Measurements from ENCODE around the gene CCDC70. TPM values are rescaled to one million over a fixed set of nuclear protein-coding genes. Genes with fewer than 3 reads are reported as not detected.
"Not testable (repeated sequence)": the region's sequence is repeated elsewhere in the genome, so short reads cannot be mapped to it uniquely, and the experiment has no call there.

CCDC70 gene
- polyA plus RNA-seq, 12 donors, result not detected

DNA sequence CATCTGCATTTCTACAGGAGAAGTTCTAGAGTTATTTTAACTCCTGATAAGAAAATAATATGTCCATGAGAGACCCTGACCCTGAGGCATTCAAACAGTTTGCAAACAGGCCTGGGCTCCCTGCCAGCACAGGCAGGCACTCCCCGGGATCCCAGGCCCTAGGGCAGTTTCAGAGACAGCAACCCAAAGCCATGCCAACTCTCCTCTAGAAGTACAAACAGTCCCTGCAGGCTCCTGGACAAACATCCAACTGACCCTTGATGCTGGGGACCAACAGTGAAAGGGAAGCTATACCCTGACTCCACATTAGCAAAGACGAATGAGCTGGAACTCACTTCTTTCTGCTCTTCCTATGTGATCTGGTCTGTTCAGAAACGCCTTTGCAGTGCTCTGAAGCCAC lies 44.8 kb downstream of the CCDC70 start:
- no peak for DNase-seq

DNA sequence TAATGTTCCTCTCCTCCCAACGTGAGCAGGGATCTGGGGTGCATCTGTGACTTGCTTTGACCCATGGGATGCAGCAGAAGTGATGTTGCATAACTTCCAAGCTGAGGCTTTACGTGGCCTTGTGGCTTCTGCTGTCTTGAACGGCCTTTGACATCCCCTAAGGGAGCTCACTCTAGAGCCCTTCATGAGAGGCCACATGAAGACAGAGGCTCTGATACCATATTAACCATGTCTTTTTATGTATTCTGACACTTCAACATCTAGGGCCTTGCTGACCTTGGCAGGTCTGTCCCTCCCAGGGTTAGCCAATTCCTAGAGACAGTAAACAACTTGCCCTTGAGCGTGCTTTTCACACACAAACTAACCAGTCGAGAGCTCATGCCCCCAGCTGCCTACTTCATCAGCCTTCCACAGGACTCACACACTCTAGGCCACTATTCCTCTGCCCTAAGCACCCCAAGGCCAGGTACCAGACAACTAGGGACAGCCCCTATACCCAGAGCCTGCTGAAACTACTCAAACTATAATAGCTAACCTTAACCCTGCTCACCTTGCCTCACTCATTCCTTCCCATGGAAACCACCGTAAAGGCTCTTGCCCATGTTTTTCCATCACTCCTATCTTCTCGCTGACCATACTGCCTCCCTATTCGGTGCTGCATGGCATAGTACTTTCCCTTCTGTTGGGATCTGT lies 45.4 kb downstream of the CCDC70 start:
- no peak for DNase-seq

DNA sequence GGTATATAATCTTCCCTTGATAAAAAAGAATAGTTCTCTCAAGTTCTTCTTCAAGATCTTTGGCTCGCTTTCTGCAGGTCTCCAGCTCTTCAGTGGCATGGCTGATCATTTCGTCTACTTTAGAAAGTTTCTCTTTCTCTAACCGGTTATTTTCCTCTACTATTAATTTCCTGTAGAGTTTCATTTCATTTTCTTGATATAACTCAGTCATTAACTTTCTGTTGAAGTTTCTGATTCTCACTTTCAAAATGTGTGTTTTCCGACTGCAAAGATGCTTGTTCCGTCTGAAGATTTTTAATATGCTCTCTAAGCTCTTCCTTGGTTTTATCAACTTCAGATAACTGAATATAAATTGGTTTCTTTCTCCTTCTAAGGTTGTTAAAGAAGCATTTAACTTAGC lies 47.5 kb downstream of the CCDC70 start:
- not testable (repeated sequence) for DNase-seq

DNA sequence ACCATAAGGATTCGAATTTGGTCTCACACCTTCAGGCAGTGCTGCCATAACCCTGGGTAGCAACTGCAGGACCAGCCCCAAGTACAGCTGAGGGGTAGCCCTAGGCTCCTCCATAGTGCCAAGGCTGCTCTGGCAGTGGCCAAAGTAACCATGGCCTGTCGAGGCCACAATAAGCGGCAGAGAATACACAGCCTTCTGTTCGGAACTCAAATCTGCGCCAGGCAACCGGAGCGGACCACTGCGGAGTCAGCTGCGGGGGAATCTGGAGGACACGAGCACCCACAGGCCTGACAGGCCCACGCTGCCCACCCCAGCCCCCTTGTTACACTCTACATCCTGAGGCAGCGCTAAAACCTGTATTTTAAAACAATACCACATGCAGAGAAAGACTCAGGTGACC lies 48.7 kb downstream of the CCDC70 start:
- no peak for DNase-seq

DNA sequence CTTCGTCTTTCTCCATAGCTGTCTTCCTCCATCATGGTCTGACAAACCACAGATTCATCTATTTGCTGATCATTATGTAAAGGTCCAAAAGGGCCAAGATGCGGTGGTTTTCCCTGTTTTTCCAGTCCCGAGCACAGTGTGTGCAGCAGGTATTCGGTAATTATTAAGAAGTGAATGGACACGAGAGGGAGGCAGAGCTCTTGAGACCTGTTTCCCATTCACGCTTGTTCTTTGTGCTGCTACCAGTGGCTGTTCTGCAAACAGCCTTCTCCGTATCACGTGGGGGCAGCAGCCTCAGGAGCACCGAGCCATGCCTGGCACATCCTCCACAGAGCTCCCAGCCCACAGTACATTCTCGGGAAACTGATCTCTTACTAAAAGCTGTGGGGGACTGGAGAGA lies 50.3 kb downstream of the CCDC70 start:
- no peak for DNase-seq

DNA sequence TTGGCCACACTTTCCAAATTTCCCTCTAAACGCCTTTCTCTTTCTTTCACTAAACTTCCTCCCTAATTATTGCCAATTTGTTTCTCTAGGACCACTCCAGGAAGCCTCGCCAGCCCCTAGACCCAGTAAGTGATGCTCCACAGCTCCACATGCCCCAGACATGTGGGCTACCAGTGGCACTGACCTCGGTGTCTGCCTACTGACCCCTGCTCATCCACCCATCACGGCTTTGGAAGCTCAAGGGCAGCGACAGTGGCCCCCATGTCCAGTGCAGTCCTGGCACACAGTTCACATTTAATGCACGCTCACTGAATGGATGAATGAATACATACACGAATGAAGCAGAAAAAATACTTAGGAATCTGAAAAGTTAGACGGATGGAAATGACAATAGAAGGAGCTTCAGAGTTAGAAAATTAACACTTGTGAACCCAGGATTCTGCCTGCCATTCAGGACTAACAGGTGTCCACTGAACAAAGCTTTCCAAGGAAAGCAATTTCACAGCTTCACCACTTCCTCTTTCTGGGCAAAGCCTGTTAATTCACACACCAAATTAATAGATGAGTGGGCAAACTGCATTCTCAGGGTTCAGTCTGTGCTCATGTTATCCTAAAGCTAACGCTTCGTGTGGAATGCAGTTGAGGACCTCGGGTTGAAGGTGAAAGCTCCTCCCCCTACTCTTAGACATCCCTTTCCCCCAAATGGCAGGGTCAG lies 50.9 kb downstream of the CCDC70 start:
- DNase-seq, result no peak

DNA sequence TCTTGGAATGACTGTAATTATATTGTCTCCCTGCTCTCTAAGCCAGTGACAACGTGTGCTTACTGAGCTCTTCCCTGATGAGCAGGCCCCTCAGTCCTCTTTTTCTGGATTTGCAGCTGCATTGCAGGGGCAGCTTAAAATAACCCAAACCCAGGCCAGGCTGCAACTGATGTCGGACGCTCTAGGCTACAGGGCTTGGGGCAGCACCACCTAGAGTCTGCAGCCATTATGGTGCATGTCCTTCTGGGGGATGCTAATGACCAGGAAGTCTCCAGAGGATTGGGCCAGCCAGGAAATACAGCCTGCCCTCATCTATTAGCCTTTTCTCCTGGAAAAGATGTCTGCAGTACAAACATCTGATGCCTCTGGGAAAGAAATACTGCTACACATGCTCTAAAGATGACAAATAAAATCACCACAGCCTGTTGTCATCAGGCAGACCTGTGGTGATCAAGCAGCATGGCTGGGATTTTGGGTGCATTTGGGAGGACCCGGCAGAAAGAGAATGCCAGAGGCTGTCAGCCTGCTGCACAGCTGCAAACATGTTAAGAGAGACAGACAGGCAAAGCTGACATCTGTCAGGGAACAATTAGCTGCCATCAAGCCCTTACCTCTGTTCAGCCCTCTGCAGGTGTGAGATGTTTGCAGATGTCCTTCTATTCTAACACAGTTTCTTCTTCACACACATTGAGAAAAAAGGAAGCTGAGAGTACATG lies 51.8 kb downstream of the CCDC70 start:
- no peak for DNase-seq

DNA sequence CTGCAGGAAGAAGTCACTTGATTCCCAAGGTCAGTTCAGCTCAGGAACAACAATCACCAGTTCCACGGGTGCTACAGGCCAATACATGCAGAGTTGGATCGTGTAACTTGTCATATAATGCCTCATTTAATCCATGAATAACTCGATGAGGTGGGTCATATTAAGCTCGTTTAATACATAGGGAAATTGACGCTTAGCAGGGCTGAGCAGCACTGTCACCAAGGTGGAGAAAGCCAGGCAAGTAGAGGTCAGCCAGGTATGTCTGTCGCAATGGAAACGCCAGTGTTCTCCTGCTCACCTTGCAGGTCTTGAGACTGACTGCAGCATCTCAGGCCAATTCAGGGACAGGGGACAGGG lies 52.3 kb downstream of the CCDC70 start:
- DNase-seq, result no peak

Other genes starting within 250 kb of the CCDC70 start
- 10 to 100 TPM in 9 of 12 donors, 1 to 10 TPM in 1, not detected in 2; 9.6 to 18.0 (median 14.5) TPM for gene DHRS12, start 57.8 kb upstream of the CCDC70 start, polyA plus RNA-seq (ENCODE audit: insufficient read length in 12 of 12)
- gene TMEM272, start 16.8 kb upstream of the CCDC70 start, polyA plus RNA-seq (ENCODE audit: insufficient read length in 12 of 12), result under 1 TPM in 10 of 12 donors, not detected in 2; 0.08 to 0.55 (median 0.17) TPM
- gene ATP7B, start 149.5 kb downstream of the CCDC70 start, polyA plus RNA-seq (ENCODE audit: insufficient read length in 12 of 12), result 10 to 100 TPM in 2 of 12 donors, 1 to 10 TPM in 9, not detected in 1; 4.4 to 19.8 (median 6.6) TPM
- 10 to 100 TPM in 11 of 12 donors, not detected in 1; 17.5 to 32.8 (median 23.4) TPM for gene ALG11, start 150.4 kb downstream of the CCDC70 start, polyA plus RNA-seq (ENCODE audit: insufficient read length in 12 of 12)
- 10 to 100 TPM in 11 of 12 donors, not detected in 1; 19.2 to 26.4 (median 22.8) TPM for gene UTP14C, start 162.7 kb downstream of the CCDC70 start, polyA plus RNA-seq (ENCODE audit: insufficient read length in 12 of 12)

Measured in muscle of arm (tissue), 12 donors.